ENCODE data around the gene RIPOR3. TPM values are rescaled to one million over a fixed set of nuclear protein-coding genes. Genes with fewer than 3 reads are reported as not detected.
"Not testable (repeated sequence)": the region's sequence is repeated elsewhere in the genome, so short reads cannot be mapped to it uniquely, and the experiment has no call there.

The RIPOR3 gene
- total RNA-seq, 1 experiment from 2014 or later = 0.40 TPM

DNA sequence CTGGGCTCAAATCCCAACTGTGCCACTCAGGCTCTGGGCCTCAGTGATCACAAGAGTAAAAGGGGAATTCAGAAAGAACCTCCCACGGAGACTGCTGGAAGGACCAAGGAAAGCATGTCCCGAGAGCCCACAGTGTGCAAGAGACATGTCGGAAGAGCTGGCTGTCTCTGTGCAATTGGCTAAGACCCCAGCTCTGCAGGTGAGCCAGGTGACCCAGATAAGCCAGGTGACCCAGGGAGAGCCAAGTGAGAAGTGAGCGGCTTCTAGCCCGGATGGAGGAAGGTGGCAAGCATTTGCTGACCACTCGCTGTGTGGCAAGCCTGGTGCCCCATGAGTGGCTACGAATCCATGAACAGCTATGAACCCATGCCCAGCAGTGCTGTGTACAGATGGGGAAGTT is 59.1 kb downstream of the RIPOR3 start:
- no peak for DNase-seq (ENCODE audit: low read depth)

DNA sequence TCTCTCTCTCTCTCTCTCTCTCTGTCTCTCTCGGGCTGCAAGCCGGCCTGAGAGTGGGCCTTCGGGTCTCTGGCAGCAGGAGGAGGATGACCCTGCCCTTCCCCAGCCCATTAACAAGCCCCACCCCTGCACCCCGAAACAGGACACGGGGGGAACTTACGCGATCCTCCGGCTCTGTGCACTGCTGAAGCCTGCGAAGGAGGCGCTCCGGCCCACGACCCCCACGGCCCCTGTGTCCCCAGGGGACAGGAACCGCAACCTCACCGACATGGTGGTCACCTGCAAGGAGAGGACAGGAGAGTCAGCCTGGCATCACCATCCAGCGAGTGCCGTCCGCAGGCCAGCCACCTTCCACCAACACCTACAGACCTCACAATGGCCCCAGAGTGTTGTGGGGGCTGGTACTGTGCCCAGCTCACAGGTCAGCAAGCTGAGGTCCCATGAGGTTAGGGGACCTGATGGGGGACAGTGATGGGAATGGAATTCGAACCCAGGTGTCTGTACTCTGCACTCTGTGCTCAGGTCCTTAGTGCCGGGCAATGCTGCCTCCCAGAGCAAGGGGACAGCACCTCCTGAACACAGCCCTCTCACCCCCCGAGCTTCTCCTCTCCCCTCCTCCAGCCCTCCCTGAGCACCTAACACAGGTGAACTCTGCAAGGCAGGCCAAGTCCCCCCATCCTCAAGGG is 60.6 kb downstream of the RIPOR3 start:
- DNase-seq (ENCODE audit: low read depth) = no peak

DNA sequence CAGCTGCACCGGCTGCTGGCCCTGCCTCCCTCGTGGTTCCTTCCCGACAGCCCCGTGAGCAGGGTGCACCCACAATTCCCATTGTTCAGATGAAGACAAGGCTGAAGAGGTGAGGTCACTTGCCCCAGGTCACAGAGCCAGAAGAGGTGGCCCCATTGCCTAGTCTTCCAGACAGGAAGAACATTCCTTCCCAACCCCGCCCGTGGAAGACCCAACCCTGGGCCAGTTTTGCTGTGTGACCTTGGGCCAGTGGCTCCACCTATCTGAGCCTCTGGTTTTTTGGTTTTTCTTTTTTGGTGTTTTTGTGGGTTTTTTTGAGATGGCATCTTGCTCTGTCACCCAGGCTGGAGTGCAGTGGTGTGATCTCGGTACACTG is 61.7 kb downstream of the RIPOR3 start:
- peak; percentile 11 for DNase-seq (ENCODE audit: low read depth)

DNA sequence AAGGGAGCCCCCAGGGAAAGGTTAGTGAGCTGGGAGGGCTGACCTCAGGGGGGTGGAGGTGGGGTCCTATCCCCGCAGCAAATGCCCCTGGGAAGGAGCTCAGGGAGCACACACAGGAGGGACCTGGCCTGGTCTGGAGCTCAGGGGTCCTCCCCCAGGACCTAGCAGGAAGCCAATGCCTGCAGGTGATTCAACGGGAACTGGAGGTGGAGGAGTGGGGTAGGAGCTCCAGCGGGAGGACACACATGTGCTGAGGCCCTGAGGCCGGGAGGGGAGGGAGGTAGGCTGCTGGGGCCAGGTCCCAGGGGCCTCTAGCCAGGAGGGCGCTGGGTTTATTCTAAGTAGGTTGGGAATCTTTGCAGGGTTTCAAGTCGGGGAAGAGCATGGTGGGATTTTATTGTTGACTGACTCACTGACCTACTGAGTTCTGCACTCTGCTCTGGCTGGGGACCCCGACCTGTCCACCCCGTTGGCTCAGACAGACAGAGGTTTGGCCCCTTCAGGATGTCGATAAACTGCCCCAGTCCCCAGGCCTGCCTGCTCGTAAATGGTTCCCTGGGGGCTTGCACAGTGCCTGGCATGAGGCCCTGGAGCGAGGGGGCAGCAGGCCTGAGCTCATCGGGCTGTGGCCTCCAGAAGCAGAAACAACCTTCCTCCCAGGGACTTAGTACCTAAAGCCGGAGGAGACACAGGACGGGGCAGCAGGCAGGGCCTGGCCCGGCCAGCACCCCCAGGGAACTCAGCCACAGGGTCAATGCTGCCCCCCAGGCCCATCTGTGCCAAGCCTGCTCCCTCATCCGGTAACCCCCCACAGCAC is 62.3 kb downstream of the RIPOR3 start:
- no peak for DNase-seq (ENCODE audit: low read depth)

DNA sequence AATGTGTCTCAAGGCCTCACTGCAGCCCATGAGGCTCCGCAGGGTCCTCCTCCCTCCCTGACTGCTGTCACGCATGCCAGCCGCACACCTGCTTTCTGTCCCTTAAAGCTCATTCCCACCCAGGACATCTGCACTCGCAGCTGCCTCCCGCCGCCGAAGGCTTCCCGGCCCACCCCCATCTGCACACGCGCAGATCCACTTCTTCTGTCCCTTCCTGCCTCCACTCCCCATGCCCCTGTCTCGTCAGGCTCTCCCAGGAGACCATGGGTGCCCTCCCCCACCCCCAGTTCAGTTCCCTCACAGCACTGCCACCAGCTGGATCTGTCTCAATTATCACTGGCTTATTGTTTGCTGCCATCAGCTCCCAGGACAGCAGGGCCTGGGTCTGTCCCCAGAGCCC is 63.0 kb downstream of the RIPOR3 start:
- DNase-seq (ENCODE audit: low read depth) = no peak

DNA sequence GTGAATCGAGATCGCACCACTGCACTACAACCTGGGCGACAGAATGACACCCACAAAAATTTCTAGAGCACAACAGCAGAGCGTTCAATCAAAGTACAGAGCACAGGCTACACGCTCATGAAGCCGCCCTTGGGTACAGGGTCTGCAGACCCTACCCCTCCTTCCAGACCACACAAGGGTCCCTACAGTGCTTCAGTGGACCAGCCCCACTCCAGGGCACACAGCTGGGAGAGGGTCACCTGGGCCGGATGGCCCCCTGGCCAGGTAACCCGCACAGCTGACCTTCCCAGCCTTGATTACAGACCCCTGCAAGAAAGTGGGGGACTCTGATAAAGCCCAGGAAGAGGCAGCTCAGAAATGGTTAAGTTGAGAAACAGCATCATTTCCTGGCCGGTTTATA is 63.6 kb downstream of the RIPOR3 start:
- DNase-seq (ENCODE audit: low read depth) = no peak

DNA sequence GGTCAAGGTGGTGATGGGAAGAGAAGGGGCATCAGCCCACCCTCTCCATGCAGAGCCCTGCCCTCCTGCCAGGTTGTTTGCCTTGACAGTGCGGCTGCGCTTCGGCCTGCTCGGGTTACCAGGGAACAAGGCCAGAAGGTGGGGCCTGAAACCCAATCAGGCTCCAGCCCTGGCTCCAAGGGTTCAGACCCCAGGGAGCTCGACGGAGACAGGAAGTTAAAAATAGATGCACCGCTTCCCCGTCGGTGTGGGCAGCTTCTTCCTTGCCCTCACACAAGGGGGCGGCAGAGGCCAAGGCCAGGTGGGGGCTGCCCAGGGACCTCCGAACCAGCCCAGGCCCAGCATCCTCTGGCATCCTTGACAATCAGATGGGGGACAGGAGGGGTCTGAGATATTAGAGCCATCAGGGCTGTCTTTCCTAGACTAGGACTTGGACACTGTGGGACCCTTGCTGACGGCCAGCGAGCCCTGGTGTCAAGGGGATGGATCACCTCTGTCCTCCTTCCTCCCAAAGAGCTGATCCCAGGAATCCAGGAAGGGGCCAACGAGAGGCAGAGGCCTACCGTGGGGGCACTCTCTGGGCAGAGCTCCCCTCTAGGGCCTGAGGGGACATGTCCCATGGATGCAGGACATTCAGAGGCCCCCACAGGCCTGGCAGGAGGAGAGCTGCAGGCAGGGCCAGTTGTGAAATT is 65.2 kb downstream of the RIPOR3 start:
- peak; percentile 66 for DNase-seq (ENCODE audit: low read depth)

DNA sequence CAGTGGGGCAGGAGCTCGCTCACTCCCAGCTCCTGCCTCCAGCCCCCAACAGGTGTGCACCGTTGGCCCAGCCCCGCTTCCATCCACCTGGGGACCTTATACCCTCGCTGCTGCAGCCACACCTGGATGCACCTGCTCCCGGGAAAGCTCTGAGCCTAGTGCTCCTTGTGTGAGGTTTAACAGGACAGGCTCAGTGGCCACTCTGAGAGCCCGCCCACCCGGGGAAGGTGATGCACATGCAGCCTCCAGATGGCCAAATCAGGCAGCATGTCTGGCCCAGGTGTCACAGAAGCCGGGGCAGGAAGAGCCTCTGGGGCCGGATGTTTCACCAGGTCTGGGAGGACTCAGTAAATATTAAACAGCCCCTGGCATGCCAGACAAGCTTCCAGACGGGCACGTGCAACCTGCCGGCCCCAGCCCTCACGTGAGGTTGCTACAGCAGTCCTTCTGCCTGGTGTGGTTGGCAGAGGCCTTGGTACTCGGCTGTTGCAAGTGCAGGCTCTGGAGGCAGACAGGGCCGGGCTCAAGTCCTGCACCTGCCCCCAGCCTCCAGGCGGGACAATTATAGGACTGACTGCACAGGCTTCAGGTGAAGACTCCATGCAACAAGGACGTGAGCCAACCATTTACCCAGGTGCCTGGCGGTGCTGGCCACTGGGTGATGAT is 66.9 kb downstream of the RIPOR3 start:
- no peak for DNase-seq (ENCODE audit: low read depth)

DNA sequence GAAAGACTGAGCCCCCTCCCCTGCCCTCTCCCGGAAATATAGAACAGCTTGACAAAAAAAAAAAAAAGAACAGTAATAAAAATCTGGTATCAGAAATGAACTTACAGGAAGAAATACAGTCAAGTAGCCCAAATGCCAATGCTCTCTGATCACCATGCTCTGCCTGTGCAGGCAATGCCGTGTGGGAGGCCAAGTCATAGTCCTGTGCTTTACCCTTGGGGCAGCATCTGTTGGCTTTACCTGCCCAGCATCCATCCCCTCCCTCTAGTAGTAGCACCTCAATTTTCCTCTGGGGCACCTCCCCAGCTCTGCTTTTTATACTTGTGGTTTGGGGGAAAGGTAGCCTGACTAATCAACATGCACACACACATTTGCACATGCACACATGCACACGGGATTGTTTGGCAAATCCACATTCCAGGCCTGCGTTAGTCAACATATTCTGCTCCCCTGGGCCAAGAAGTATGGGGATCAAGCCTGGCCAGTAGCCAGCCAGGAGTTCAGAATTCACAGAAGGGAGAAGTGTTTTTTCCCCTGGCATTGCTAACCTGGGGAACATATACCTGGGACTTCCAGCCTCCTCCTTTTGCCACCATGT is 70.2 kb downstream of the RIPOR3 start:
- no peak for DNase-seq (ENCODE audit: low read depth)

DNA sequence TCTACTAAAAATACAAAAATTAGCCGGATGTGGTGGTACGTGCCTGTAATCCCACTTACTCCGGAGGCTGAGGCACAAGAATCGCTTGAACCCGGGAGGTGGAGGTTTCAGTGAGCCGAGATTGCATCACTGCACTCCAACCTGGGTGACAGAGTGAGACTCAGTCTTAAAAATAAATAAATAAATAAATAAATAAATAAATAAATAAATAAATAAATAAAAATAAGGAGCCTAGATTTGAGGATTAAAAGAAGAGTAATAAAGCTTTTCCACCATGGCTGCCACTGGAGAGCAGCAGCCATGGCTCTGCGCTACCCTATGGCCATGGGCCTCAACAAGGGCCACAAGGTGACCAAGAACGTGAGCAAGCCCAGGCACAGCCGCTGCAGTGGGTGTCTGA is 70.9 kb downstream of the RIPOR3 start:
- not testable (repeated sequence) for DNase-seq (ENCODE audit: low read depth)

DNA sequence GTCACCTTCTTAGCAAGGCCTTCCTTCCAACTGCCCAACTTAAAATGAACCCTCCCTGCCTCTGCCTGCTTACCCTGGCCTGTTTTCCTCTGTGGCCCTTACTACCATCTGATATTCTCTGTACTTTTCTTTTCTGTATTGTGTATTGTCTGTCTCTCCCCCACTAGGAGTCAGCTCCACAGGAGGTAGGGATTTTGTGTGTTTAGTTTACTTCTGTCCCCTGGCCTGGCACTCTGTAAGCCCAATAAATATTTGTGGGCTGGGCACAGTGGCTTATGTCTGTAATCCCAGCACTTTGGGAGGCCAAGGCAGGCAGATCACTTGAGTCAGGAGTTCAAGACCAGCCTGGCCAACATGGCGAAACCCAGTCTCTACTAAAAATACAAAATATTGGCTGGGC is 72.8 kb downstream of the RIPOR3 start:
- DNase-seq (ENCODE audit: low read depth) = no peak

DNA sequence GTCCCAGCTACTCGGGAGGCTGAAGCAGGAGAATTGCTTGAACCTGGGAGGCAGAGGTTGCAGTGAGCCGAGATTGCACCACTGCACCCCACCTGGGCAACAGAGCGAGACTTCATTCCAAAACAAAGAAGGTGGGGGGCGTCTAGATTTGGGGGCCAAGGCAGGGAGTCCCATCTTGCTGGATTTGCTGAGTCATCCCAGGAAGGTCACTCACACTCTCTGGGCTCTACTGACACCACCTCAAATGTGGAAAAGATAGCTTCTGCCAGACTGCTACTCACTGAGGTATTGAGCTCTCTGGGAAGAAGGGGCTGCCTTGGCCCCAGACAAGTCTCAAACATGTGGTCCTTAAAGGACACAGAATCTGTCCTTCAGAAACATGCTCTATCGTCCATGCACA is 74.3 kb downstream of the RIPOR3 start:
- DNase-seq (ENCODE audit: low read depth) = no peak

DNA sequence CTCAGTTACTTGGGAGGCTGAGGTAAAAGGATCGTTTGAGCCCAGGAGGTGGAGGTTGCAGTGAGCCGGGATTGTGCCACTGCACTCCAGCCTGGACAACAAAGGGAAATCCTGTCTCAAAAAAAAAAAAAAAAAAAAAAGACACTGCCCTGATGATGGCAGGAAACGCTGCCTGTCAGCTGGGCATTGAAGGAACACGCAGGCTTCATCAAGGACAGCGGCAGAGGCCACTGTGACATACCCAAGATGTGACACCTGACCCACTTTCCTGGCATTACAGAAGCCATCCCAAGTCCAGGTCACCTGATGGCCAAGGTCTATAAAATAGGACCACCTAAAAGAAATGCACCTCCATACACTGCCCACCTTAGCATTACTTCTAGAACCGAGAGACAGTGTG is 75.9 kb downstream of the RIPOR3 start:
- DNase-seq (ENCODE audit: low read depth) = no peak

DNA sequence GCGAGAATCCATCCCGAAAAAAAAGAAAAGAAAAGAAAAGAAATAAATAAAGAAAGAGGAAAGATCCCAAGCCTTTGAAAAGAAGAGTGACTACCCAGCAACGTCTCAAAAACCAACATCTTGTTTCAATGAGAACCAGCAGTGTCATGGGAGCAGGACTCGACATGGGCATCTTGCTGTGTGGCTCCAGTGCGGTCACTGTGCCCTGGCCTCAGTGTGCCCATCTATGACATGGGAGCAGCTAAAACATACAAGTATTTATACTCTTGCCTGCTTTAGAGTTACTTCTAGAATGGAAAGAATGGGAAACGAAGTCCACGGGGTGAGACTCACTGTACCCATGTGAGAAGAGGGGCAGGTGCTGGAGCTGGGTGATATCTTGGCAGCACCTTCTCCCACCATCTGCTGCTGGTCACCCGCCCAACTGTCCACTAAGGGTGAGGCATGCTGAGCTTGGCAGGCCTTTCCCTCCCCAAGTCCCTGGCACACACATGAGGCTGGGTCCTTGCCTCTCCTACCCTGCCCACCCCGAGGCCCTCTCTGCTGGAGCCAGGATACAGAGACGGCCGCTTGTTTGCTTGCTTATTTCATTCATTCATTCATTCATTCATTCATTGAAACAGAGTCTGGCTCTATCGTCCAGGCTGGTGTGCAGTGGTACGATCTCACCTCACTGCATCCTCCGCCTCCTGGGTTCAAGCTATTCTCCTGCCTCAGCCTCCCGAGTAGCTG is 77.7 kb downstream of the RIPOR3 start:
- DNase-seq (ENCODE audit: low read depth) = no peak

DNA sequence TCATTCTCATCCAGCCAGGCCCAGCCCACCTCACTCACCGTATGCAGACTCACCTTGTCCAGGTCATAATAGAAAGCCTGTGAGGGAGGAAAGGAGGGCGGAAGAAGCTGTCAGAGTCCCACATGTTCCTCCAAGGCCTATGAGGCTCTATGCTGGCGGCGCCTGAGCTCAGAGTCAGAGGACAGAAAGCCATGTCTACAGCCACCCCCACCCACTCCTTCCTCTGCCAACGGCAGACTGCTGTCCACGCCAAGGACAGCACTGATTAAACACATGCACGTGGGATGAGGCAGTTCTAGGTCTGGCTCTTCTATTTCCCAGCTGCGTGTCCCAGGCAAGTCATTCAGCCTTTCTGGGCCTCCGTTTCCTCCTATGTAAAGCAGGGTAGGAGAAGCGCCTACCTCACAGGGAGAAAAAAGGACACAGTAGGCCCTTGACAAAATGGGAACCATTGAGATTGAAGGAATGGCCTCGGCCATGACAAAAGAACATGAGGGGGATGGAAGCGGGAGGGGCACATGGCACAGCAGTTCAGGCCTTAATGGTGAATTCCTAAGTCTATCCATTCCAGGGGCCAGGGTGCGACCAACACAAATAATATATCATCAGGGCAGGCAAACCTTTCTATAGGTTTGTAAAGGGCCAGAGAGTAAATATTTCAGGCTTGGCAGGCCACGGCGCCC is 80.1 kb downstream of the RIPOR3 start:
- DNase-seq (ENCODE audit: low read depth) = no peak

DNA sequence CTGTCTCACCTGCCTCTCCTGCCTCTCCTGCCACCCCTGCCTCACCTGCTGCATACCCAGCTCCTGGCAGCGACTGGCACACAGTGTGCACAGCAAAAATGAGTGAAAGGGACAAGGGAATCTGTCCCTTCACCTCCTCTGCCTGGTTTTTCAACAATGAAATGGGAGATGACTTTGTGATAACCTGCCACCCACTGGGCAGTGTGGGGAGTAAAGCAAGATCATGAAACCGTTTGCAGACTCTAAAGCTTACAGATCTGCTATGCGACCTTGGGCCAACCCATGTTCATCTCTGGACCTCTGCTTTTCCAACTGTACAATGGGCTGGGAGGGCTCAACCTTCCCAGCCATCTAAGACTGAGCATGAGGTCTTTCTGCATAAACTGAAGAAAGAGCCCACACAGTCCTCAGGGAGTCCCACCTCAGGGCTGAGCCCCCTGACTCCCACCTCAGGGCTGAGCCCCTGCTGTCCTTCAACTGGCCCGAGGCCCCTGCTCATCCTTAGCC is 81.1 kb downstream of the RIPOR3 start:
- no peak for DNase-seq (ENCODE audit: low read depth)

DNA sequence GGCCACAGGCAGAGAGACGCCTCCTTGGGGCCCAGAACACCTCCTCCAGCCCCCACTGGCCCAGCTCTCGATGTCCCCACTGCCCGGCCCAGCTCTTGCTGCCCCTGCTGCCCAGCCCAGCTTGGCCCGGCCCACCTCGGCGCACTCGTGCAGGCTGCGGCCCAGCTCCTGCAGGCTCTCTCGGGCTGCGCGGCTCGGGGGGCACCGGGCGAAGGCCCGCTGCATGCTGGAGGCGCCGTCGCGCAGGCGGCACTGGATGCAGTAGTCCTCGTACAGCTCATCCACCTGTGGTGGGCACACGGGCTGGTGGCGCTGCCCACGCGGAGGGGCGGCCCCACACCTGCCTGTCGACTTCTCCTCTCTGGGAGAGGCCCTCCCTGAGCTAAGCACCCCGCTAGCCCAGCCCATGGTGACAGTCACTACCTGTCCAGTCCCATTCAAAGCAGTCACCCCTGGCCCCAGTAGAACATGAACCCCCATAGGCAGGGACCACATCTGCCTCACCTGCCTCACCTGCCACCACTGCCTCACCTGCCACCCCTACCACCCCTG is 81.8 kb downstream of the RIPOR3 start:
- DNase-seq (ENCODE audit: low read depth) = no peak

DNA sequence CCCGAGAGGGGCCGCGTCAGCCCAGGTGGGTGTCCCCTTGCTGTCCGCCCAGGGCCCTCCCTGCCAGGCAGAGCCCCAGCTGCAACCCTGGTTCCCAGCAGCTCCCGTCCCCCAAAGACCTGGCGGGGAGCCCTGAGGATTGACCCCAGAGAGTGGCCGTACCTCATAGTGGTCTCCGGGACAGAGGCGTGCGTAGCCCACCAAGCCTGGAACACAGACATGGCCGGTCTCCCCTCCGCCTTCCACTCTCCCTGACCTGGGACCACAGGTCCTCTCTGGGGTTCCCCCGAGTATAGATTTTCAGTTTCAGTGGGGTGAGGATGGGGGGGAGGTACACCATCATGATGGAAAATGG is 82.6 kb downstream of the RIPOR3 start:
- DNase-seq (ENCODE audit: low read depth) = no peak

DNA sequence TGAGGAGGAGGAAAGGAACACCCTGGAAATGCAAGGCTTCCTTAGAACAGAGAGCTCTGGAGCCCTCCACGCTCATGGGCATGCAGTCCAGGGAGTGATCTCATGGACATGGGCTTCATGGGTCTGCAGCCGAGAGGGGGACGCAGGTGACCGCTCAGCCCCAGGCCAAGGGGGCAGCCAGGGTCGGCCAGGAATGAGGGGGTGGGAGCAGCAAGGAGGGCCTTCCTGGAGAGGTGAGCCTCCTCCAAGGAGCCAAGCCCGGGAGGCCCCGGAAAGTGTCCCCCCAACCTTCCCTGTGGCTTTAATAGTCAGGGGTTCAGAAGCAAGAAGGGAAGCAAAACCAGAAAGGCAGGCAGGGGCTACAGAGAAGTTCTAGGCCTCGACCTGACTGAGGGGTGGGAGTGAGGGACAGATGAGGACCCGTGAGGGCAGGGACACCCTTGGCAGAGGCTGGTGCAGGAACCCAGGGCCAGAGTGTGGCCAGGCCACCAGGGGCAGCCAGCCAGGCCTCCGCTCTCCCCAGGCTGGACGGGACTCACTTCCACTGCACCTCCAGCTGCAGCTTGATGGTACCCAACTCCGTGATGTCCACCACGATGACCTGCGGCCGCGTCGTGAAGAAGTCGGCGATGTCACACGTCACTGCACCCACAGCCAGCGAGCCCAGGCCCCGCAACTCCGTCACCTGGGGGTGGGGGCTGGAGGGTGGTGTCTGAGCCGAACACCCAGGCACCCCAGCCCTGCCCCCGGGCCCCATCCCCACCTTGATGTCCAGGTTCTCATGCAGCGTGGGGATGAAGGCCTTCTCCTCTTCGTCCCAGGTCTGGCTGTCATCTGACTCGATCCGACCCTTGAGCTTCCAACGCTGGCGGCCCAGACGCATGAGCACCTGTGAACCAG is 83.2 kb downstream of the RIPOR3 start:
- DNase-seq (ENCODE audit: low read depth) = no peak
